ENCODE measurements around the gene DDX3X. TPM values are rescaled to one million over a fixed set of nuclear protein-coding genes. Genes with fewer than 3 reads are reported as not detected.
"Not testable (repeated sequence)": the region's sequence is repeated elsewhere in the genome, so short reads cannot be mapped to it uniquely, and the experiment has no call there.

DDX3X gene
- total RNA-seq, 2 donors from 2014 or later = 252 to 451 TPM

- H3K27me3 Mint-ChIP-seq = no peaks in the 10 kb centered on the region
- H3K27ac Mint-ChIP-seq = no peak overlapping the region
- no peak for ATAC-seq
- no peak for DNase-seq (ENCODE audit: low spot score)
- no peaks in the 10 kb centered on the region for H3K4me1 Mint-ChIP-seq (ENCODE audit: low read depth in 2 of 2)
- H3K36me3 Mint-ChIP-seq = no peaks in the 10 kb centered on the region
- H3K9me3 Mint-ChIP-seq = no peaks in the 10 kb centered on the region
- H3K4me3 Mint-ChIP-seq = no peak overlapping the region
Observed at GRCh38 chrX:41394293-41394692, 60.3 kb downstream of the DDX3X start.

GRCh38 chrX:41397219-41397618 lies 63.3 kb downstream of the DDX3X start:
- Mint-ChIP-seq H3K4me3 (no peak overlapping the region), H3K4me1 (ENCODE audit: low read depth in 2 of 2) (no peaks in the 10 kb centered on the region), H3K27me3 (no peaks in the 10 kb centered on the region), H3K9me3 (no peaks in the 10 kb centered on the region), H3K36me3 (no peaks in the 10 kb centered on the region), H3K27ac (no peak overlapping the region)
- no peak for ATAC-seq
- DNase-seq (ENCODE audit: low spot score) = no peak

GRCh38 chrX:41397768-41398167 lies 63.8 kb downstream of the DDX3X start:
- DNase-seq (ENCODE audit: low spot score) = no peak
- H3K36me3 Mint-ChIP-seq = no peaks in the 10 kb centered on the region
- ATAC-seq = no peak

GRCh38 chrX:41402556-41402955 lies 68.6 kb downstream of the DDX3X start:
- not testable (repeated sequence) for H3K27ac Mint-ChIP-seq; H3K9me3 Mint-ChIP-seq; H3K36me3 Mint-ChIP-seq; ATAC-seq; H3K27me3 Mint-ChIP-seq; DNase-seq (ENCODE audit: low spot score); H3K4me1 Mint-ChIP-seq (ENCODE audit: low read depth in 2 of 2); H3K4me3 Mint-ChIP-seq

More at GRCh38 chrX:41397768-41398167, 63.8 kb downstream of the DDX3X start:
- Mint-ChIP-seq H3K4me1 (ENCODE audit: low read depth in 2 of 2) (no peaks in the 10 kb centered on the region), H3K27ac (no peak overlapping the region), H3K4me3 (no peak overlapping the region), H3K27me3 (no peaks in the 10 kb centered on the region), H3K9me3 (no peaks in the 10 kb centered on the region)

GRCh38 chrX:41405551-41405950 lies 71.6 kb downstream of the DDX3X start:
- Mint-ChIP-seq H3K4me1 (ENCODE audit: low read depth in 2 of 2) (no peaks in the 10 kb centered on the region), H3K4me3 (no peak overlapping the region), H3K9me3 (no peaks in the 10 kb centered on the region), H3K27ac (no peak overlapping the region), H3K27me3 (peaks cover 0 to 3% of the 10 kb centered on the region in 2 donors), H3K36me3 (no peaks in the 10 kb centered on the region)
- ATAC-seq (no peak), DNase-seq (ENCODE audit: low spot score) (no peak)

GRCh38 chrX:41406201-41406600 lies 72.2 kb downstream of the DDX3X start:
- DNase-seq (ENCODE audit: low spot score) (no peak), ATAC-seq (no peak)
- Mint-ChIP-seq H3K27me3 (peaks cover 0 to 3% of the 10 kb centered on the region in 2 donors), H3K36me3 (no peaks in the 10 kb centered on the region), H3K4me1 (ENCODE audit: low read depth in 2 of 2) (no peaks in the 10 kb centered on the region), H3K4me3 (no peak overlapping the region), H3K9me3 (no peaks in the 10 kb centered on the region), H3K27ac (no peak overlapping the region)

- Mint-ChIP-seq H3K9me3 (no peaks in the 10 kb centered on the region), H3K27ac (no peak overlapping the region), H3K4me1 (ENCODE audit: low read depth in 2 of 2) (no peaks in the 10 kb centered on the region), H3K36me3 (no peaks in the 10 kb centered on the region), H3K27me3 (peaks cover 0 to 3% of the 10 kb centered on the region in 2 donors), H3K4me3 (no peak overlapping the region)
- no peak for ATAC-seq
- DNase-seq (ENCODE audit: low spot score) = no peak
Observed at GRCh38 chrX:41407816-41408215, 73.9 kb downstream of the DDX3X start.

- no peak overlapping the region for H3K27ac Mint-ChIP-seq
- no peaks in the 10 kb centered on the region for H3K36me3 Mint-ChIP-seq
- no peaks in the 10 kb centered on the region for H3K9me3 Mint-ChIP-seq
- H3K4me1 Mint-ChIP-seq (ENCODE audit: low read depth in 2 of 2) = no peaks in the 10 kb centered on the region
- no peak overlapping the region for H3K4me3 Mint-ChIP-seq
- ATAC-seq (no peak), DNase-seq (ENCODE audit: low spot score) (no peak)
- peaks cover 0 to 3% of the 10 kb centered on the region in 2 donors for H3K27me3 Mint-ChIP-seq
Observed at GRCh38 chrX:41408576-41408975, 74.6 kb downstream of the DDX3X start.

- Mint-ChIP-seq H3K27ac (no peak overlapping the region), H3K27me3 (peaks cover 0 to 2% of the 10 kb centered on the region in 2 donors), H3K4me3 (no peak overlapping the region), H3K9me3 (no peaks in the 10 kb centered on the region), H3K4me1 (ENCODE audit: low read depth in 2 of 2) (no peaks in the 10 kb centered on the region), H3K36me3 (no peaks in the 10 kb centered on the region)
- DNase-seq (ENCODE audit: low spot score) = no peak
- ATAC-seq = no peak
Observed at GRCh38 chrX:41409006-41409405, 75.0 kb downstream of the DDX3X start.

- not testable (repeated sequence) for DNase-seq (ENCODE audit: low spot score); H3K27ac Mint-ChIP-seq; H3K27me3 Mint-ChIP-seq; H3K4me3 Mint-ChIP-seq; H3K9me3 Mint-ChIP-seq; H3K36me3 Mint-ChIP-seq; H3K4me1 Mint-ChIP-seq (ENCODE audit: low read depth in 2 of 2); ATAC-seq
Observed at GRCh38 chrX:41411222-41411621, 77.3 kb downstream of the DDX3X start.

- Mint-ChIP-seq H3K4me3 (no peak overlapping the region), H3K27me3 (no peaks in the 10 kb centered on the region), H3K27ac (no peak overlapping the region), H3K36me3 (no peaks in the 10 kb centered on the region), H3K9me3 (no peaks in the 10 kb centered on the region), H3K4me1 (ENCODE audit: low read depth in 2 of 2) (no peaks in the 10 kb centered on the region)
- ATAC-seq (no peak), DNase-seq (ENCODE audit: low spot score) (no peak)
Observed at GRCh38 chrX:41412261-41413081, 78.5 kb downstream of the DDX3X start.

Other genes starting within 250 kb of the DDX3X start
- gene USP9X, start 248.7 kb upstream of the DDX3X start, total RNA-seq = 10 to 100 TPM; 48.3 to 66.5 TPM
- gene NYX, start 113.2 kb downstream of the DDX3X start, total RNA-seq = not detected

All from natural killer cell treated with Interleukin-12 subunit alpha and Interleukin-12 subunit beta and Interleukin-15 and Interleukin-18, amount 100 ng/mL, for 72 hours (primary cell).